Body of pancreas (tissue), 4 donors: ENCODE results near the gene OBP2A. TPM values are rescaled to one million over a fixed set of nuclear protein-coding genes. Genes with fewer than 3 reads are reported as not detected.

ENCODE experiments used
- ATAC-seq: fragments of 150-250 bp; one replicate; pipeline ENCODE4 v1.9.1; 2016
- DNase-seq, 4 donors: peaks; one replicate each; pipeline ENCODE4 v3.0.0-alpha.2; 2019
- H3K27ac ChIP-seq, 4 donors: fragments of 200-600 bp; sonication (generic); 1 replicate in 3 of 4; 2 replicates in 1 of 4; pipeline versions ENCODE4 v1.5.1 to v1.6.1; 2016 to 2019; ENCODE audit warnings: mild to moderate bottlenecking in 1 of 4, mixed read lengths in 1 of 4, moderate library complexity in 1 of 4
- H3K27me3 ChIP-seq, 2 donors: fragments of 200-600 bp; sonication (generic); one replicate each; pipeline ENCODE4 v1.6.0; 2016; ENCODE audit warnings: mild to moderate bottlenecking in 1 of 2
- H3K36me3 ChIP-seq, 2 donors: fragments of 200-600 bp; sonication (generic); replicated peaks in 1 of 2; 2 replicates each; pipeline ENCODE4 v1.5.1; 2016; ENCODE audit warnings: low read depth in 2 of 2; ENCODE audit not compliant: insufficient read depth in 1 of 2
- H3K4me1 ChIP-seq: fragments of 200-600 bp; sonication (generic); one replicate; pipeline ENCODE4 v1.6.0; 2016
- H3K4me3 ChIP-seq, 2 donors: fragments of 200-600 bp; sonication (generic); 1 replicate in 1 of 2; 2 replicates in 1 of 2; pipeline ENCODE4 v1.5.1; 2016 to 2019
- H3K9me3 ChIP-seq, 3 donors: fragments of 200-600 bp; sonication (generic); 1 replicate in 2 of 3; 2 replicates in 1 of 3; pipeline ENCODE4 v1.5.1; 2016
- POLR2A ChIP-seq, 3 donors: fragments of 450-650 bp; IDR thresholded peaks; one replicate each; pipeline ENCODE4 v1.6.1; 2016; ENCODE audit warnings: antibody characterized with exemption in 3 of 3, mild to moderate bottlenecking in 2 of 3
- WGBS, 2 donors: methylation state at CpG; one replicate each; pipeline ENCODE4 v1.1.5; 2017; 5-methylcytosine and 5-hydroxymethylcytosine counted together
- intact Hi-C: fragments of 100-400 bp; cut with DNase I; formaldehyde crosslinking; loops from one replicate; pipeline ENCODE4 v1.15.1; 2023
- total RNA-seq, 2 donors: library from RNA; depleted of rRNA; stranded (reverse); fragments of >200 nt; gene quantifications; one replicate each; pipeline ENCODE4 v1.1.0, GENCODE V29; 2016
- TF ChIP-seq, protein P1 (sequence below), 7 experiments: fragments of 450-650 bp in 4 of 7; fragments of 200-600 bp in 3 of 7; sonication (generic) in 3 of 7; IDR thresholded peaks; one replicate each; pipeline ENCODE4 v1.5.1; 2016 to 2019; ENCODE audit warnings: antibody characterized with exemption in 7 of 7

OBP2A gene
- total RNA-seq, 2 donors from 2014 or later: not detected

DNA sequence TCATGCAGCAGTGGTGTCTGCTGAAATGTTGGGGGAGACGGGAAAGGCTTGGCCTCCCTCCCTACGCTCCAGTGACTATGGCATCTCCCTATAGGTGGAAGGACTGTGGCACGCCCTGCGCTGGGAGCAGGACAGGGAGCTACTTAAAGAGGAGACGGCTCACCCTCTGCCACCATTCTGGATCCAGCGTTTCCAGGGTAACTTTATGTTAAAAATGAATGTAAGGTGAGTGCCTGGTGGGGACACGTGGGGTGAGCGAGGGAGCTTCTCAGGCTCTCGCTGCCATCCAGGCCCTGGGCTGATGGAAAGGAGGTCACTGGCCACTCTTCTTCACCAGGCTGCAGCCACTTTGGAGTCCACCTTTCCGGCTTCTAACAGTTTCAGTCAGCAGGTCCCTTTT, 31.3 kb downstream of the OBP2A start:
- DNase-seq (no peak), ATAC-seq (no peak)
- TF ChIP-seq, protein P1, sequence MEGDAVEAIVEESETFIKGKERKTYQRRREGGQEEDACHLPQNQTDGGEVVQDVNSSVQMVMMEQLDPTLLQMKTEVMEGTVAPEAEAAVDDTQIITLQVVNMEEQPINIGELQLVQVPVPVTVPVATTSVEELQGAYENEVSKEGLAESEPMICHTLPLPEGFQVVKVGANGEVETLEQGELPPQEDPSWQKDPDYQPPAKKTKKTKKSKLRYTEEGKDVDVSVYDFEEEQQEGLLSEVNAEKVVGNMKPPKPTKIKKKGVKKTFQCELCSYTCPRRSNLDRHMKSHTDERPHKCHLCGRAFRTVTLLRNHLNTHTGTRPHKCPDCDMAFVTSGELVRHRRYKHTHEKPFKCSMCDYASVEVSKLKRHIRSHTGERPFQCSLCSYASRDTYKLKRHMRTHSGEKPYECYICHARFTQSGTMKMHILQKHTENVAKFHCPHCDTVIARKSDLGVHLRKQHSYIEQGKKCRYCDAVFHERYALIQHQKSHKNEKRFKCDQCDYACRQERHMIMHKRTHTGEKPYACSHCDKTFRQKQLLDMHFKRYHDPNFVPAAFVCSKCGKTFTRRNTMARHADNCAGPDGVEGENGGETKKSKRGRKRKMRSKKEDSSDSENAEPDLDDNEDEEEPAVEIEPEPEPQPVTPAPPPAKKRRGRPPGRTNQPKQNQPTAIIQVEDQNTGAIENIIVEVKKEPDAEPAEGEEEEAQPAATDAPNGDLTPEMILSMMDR (IDR thresholded peaks at IDR 0.05): no peak
- no peak for TF ChIP-seq POLR2A (IDR thresholded peaks at IDR 0.05)
- intact Hi-C loops: no loop called here
- Histone ChIP-seq H3K27me3 (no peaks in the 10 kb centered on the region), H3K9me3 (no peaks in the 10 kb centered on the region), H3K4me3 (no peak overlapping the region), H3K36me3 (no peaks in the 10 kb centered on the region), H3K27ac (no peak overlapping the region), H3K4me1 (no peaks in the 10 kb centered on the region)
- WGBS, 2 donors: 62 to 70% methylated on average over 10 of the region's 10 CpGs

DNA sequence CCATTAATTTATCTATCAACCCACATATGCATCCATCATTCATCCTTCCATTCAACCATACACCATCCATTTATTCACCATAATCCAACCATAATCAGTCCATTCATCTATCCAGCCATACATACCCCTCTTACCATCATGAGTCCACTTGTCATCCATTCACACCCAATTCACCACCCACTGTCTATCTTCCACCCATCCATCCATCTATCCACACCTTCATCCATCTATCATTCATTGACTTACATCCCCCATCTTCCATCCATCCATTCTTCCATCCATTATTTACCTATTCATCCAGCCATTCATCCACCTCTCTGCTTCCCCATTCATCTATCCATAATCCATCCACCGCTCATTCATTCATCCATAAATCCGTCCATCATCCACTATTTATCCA, 33.4 kb downstream of the OBP2A start:
- ATAC-seq: no peak
- Histone ChIP-seq H3K9me3 (no peaks in the 10 kb centered on the region), H3K4me1 (no peaks in the 10 kb centered on the region), H3K4me3 (no peak overlapping the region), H3K27ac (no peak overlapping the region), H3K36me3 (no peaks in the 10 kb centered on the region), H3K27me3 (no peaks in the 10 kb centered on the region)
- no peak for TF ChIP-seq POLR2A (IDR thresholded peaks at IDR 0.05)
- TF ChIP-seq, protein P1 (IDR thresholded peaks at IDR 0.05): no peak
- DNase-seq: no peak
- WGBS, 2 donors: 22 to 53% methylated on average over 2 of the region's 2 CpGs
- intact Hi-C loops: no loop called here

DNA sequence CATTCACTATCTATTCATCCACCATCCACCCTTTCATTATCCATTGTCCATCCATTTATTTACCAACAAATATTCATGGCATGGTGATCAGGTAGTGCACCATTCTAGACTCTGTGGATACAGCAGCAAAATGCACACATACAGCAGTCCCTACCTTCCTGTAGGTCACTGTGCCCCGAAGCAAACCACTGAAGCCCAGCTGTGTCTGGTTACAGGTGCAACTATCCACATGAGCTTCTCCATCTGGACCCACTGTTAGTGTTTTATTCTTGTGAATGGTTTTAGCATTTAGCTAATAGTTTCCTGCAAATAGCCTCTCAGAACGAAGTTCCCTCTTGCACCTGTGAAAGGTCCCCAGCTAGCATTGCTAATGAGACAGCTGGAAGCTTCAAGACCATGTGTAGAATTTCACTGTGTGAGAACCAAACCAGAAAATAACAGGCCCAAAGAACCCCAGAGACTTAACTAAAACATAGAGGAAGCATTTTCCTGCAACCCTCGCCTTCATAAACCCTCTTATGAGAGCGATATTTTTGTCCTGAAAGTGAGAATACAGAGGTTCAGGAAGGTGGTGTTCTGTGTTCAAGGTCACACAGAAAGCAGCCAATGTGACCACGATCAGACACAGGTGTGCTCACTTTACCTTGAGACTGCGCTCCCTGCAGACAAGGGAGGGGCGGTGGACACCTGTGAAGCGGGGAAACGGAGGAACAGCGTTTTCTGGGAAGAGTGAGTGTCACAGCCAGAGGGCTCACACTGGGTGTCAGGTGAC, 34.1 kb downstream of the OBP2A start:
- 41 to 48% methylated on average over 10 of the region's 10 CpGs for WGBS, 2 donors
- TF ChIP-seq, protein P1 (IDR thresholded peaks at IDR 0.05): no peak
- TF ChIP-seq POLR2A (IDR thresholded peaks at IDR 0.05): no peak
- Histone ChIP-seq H3K4me1 (no peaks in the 10 kb centered on the region), H3K9me3 (no peaks in the 10 kb centered on the region), H3K27ac (no peak overlapping the region), H3K4me3 (no peak overlapping the region), H3K27me3 (no peaks in the 10 kb centered on the region), H3K36me3 (no peaks in the 10 kb centered on the region)
- intact Hi-C loops: no loop called here
- ATAC-seq (no peak), DNase-seq (no peak)

DNA sequence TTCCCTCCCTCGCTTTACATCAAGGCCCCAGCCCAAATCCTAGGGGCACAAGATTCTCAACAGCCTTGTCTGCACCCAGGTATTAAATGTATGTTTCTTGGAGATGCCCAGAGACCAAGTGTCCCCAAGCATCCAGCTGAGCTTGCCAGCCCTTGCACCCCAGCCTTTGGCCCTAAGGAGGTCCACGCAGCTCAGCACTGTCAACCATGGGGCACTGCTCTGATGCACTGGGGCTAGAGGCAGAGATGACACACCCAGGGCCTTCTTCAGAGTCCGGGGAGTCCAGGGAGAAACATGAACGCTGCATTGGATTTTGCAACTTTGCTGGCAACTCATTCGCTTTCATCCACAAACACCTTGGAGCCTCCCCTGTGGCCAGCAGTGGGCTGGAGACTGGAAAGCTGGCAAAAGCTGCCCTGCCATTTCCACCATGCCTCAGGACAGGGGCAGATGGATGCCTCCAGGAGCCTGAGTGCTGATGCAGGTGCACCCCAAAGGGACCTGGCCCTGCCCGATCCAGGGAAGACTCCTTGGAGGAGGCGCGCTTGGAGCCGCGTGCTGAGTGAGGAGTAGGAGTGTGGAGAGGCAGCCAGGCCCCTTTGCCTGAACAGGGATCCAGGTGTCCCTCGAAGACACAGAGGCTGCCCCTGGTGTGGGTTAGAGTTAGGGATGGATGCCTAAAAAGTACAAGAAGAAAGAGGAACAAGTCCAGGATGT, 34.9 kb downstream of the OBP2A start:
- WGBS, 2 donors: 74 to 78% methylated on average over 11 of the region's 11 CpGs
- DNase-seq (no peak), ATAC-seq (no peak)
- Histone ChIP-seq H3K4me3 (no peak overlapping the region), H3K36me3 (no peaks in the 10 kb centered on the region), H3K4me1 (no peaks in the 10 kb centered on the region), H3K27ac (no peak overlapping the region), H3K27me3 (no peaks in the 10 kb centered on the region), H3K9me3 (no peaks in the 10 kb centered on the region)
- TF ChIP-seq, protein P1 (IDR thresholded peaks at IDR 0.05): no peak
- no peak for TF ChIP-seq POLR2A (IDR thresholded peaks at IDR 0.05)
- intact Hi-C loops: no loop called here
